ENCODE data around the gene IFT43. TPM values are rescaled to one million over a fixed set of nuclear protein-coding genes. Genes with fewer than 3 reads are reported as not detected.
A peak's percentile ranks its signal among the peaks of the same experiment; 100 is the strongest.

Gene IFT43
- total RNA-seq, 1 donor, result 26.8 TPM

- H3K4me3 ChIP-seq (ENCODE audit: low read depth, low read length), result no peak overlapping the region
- no peak for DNase-seq (ENCODE audit: low read depth)
- TF ChIP-seq, protein P1, sequence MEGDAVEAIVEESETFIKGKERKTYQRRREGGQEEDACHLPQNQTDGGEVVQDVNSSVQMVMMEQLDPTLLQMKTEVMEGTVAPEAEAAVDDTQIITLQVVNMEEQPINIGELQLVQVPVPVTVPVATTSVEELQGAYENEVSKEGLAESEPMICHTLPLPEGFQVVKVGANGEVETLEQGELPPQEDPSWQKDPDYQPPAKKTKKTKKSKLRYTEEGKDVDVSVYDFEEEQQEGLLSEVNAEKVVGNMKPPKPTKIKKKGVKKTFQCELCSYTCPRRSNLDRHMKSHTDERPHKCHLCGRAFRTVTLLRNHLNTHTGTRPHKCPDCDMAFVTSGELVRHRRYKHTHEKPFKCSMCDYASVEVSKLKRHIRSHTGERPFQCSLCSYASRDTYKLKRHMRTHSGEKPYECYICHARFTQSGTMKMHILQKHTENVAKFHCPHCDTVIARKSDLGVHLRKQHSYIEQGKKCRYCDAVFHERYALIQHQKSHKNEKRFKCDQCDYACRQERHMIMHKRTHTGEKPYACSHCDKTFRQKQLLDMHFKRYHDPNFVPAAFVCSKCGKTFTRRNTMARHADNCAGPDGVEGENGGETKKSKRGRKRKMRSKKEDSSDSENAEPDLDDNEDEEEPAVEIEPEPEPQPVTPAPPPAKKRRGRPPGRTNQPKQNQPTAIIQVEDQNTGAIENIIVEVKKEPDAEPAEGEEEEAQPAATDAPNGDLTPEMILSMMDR (IDR thresholded peaks at IDR 0.05; ENCODE audit: insufficient read depth, low read length), result no peak
Observed at GRCh38 chr14:75959031-75959430, 26.5 kb upstream of the IFT43 start.

DNA sequence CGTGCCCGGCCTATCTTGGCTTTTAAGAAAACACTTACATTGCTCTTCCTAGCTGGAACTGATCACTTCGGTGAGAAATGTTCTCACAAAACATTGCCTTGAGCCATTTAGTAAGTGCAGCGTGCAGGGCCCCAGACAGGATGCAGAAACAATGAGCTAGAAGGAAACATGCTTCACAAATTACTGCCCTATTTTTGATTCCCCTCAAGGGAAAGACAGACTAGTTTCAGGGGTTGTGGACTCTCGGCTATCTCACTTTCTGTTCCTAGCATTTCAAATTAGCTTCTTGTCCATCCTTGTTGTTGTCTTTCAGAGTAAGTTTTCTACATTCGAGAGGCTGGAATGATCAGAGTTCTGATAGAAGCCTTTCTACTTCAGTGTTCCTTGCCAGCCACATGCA lies 25.3 kb upstream of the IFT43 start:
- DNase-seq (ENCODE audit: low read depth), result no peak
- TF ChIP-seq, protein P1 (IDR thresholded peaks at IDR 0.05; ENCODE audit: insufficient read depth, low read length), result no peak
- H3K4me3 ChIP-seq (ENCODE audit: low read depth, low read length), result no peak overlapping the region

GRCh38 chr14:75961662-75962061 lies 23.9 kb upstream of the IFT43 start:
- TF ChIP-seq, protein P1 (IDR thresholded peaks at IDR 0.05; ENCODE audit: insufficient read depth, low read length), result no peak
- H3K4me3 ChIP-seq (ENCODE audit: low read depth, low read length), result no peak overlapping the region
- no peak for DNase-seq (ENCODE audit: low read depth)

GRCh38 chr14:75967866-75968265 lies 17.7 kb upstream of the IFT43 start:
- no peak overlapping the region for H3K4me3 ChIP-seq (ENCODE audit: low read depth, low read length)
- DNase-seq (ENCODE audit: low read depth), result no peak
- TF ChIP-seq, protein P1 (IDR thresholded peaks at IDR 0.05; ENCODE audit: insufficient read depth, low read length), result no peak

GRCh38 chr14:75968456-75968855 lies 17.1 kb upstream of the IFT43 start:
- TF ChIP-seq, protein P1 (IDR thresholded peaks at IDR 0.05; ENCODE audit: insufficient read depth, low read length), result no peak
- H3K4me3 ChIP-seq (ENCODE audit: low read depth, low read length), result no peak overlapping the region
- peak; percentile 83 for DNase-seq (ENCODE audit: low read depth)

DNA sequence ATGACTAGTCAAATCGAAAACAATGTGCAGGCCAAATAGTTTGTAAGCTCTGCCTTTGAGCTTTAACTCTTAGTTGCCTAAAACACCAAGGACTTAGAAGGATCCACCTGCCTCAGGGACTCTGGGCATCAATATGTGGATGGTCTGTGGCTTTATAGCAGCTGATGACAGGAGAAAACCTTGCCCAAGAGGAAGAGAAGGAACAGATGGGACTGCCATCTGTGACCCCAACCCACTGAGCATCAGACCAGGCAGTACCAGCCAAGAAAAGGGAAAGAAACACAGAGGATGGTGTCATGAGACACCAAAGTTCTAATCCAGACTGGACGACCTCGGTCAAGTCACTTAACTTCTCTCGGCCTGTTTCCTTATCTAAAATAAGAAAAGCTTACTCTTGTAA lies 16.4 kb upstream of the IFT43 start:
- H3K4me3 ChIP-seq (ENCODE audit: low read depth, low read length), result no peak overlapping the region
- TF ChIP-seq, protein P1 (IDR thresholded peaks at IDR 0.05; ENCODE audit: insufficient read depth, low read length), result no peak
- no peak for DNase-seq (ENCODE audit: low read depth)

- TF ChIP-seq, protein P1 (IDR thresholded peaks at IDR 0.05; ENCODE audit: insufficient read depth, low read length), result no peak
- DNase-seq (ENCODE audit: low read depth), result no peak
- H3K4me3 ChIP-seq (ENCODE audit: low read depth, low read length), result no peak overlapping the region
Observed at GRCh38 chr14:75969891-75970290, 15.7 kb upstream of the IFT43 start.
